Caki2 (cell line): Measurements from ENCODE around the gene NCOA1. TPM values are rescaled to one million over a fixed set of nuclear protein-coding genes. Genes with fewer than 3 reads are reported as not detected.

Source experiments
- DNase-seq: peaks from one replicate; pipeline ENCODE4 v3.0.0-alpha.2; 2015; ENCODE audit warnings: low read depth
- in situ Hi-C: cut with HindIII; loops from 2 replicates; pipeline ENCODE4 v1.10.0; 2016; ENCODE audit warnings: low sequenced_read_pairs, low pct_unique_long_range_greater_than_20kb, mixed read lengths
- total RNA-seq: library from RNA; depleted of rRNA; stranded (reverse); fragments of >200 nt; shearing (Covaris generic); gene quantifications from 2 replicates; pipeline ENCODE4 v1.2.3, GENCODE V29; 2014; ENCODE audit warnings: low replicate concordance

NCOA1 gene
- total RNA-seq, 1 experiment from 2014 or later: 3.1 TPM

GRCh38 chr2:24495451-24495850 is 4.4 kb downstream of the NCOA1 start:
- no peak for DNase-seq
- in situ Hi-C loops: no loop called here

- DNase-seq: no peak
- in situ Hi-C loops: no loop called here
Measured at GRCh38 chr2:24496959-24497358, 5.9 kb downstream of the NCOA1 start.

- in situ Hi-C loops: no loop called here
- no peak for DNase-seq
Measured at GRCh38 chr2:24497685-24498084, 6.6 kb downstream of the NCOA1 start.

GRCh38 chr2:24498121-24498520 is 7.1 kb downstream of the NCOA1 start:
- no peak for DNase-seq
- in situ Hi-C loops: no loop called here

- in situ Hi-C loops: no loop called here
- no peak for DNase-seq
Measured at GRCh38 chr2:24501813-24502212, 10.8 kb downstream of the NCOA1 start.

GRCh38 chr2:24505534-24506275 is 14.7 kb downstream of the NCOA1 start:
- in situ Hi-C loops: no loop called here
- DNase-seq: no peak

- in situ Hi-C loops: no loop called here
Measured at GRCh38 chr2:24507549-24507948, 16.5 kb downstream of the NCOA1 start.

GRCh38 chr2:24508878-24509277 is 17.8 kb downstream of the NCOA1 start:
- in situ Hi-C loops: no loop called here
- DNase-seq: no peak

More at GRCh38 chr2:24507549-24507948, 16.5 kb downstream of the NCOA1 start:
- no peak for DNase-seq

GRCh38 chr2:24509425-24509824 is 18.4 kb downstream of the NCOA1 start:
- in situ Hi-C loops: no loop called here
- no peak for DNase-seq

GRCh38 chr2:24509840-24510239 is 18.8 kb downstream of the NCOA1 start:
- DNase-seq: no peak
- in situ Hi-C loops: no loop called here

- in situ Hi-C loops: no loop called here
- DNase-seq: no peak
Measured at GRCh38 chr2:24510771-24511170, 19.7 kb downstream of the NCOA1 start.

GRCh38 chr2:24511198-24511597 is 20.1 kb downstream of the NCOA1 start:
- DNase-seq: no peak
- in situ Hi-C loops: no loop called here

- in situ Hi-C loops: no loop called here
- no peak for DNase-seq
Measured at GRCh38 chr2:24511894-24512293, 20.8 kb downstream of the NCOA1 start.

- in situ Hi-C loops: no loop called here
- no peak for DNase-seq
Measured at GRCh38 chr2:24512404-24512803, 21.4 kb downstream of the NCOA1 start.

GRCh38 chr2:24512831-24513230 is 21.8 kb downstream of the NCOA1 start:
- in situ Hi-C loops: no loop called here
- DNase-seq: no peak

- DNase-seq: no peak
- in situ Hi-C loops: no loop called here
Measured at GRCh38 chr2:24513281-24514071, 22.4 kb downstream of the NCOA1 start.

- in situ Hi-C loops: no loop called here
- no peak for DNase-seq
Measured at GRCh38 chr2:24514820-24515219, 23.8 kb downstream of the NCOA1 start.

- no peak for DNase-seq
- in situ Hi-C loops: no loop called here
Measured at GRCh38 chr2:24515335-24515734, 24.3 kb downstream of the NCOA1 start.

GRCh38 chr2:24515831-24516230 is 24.8 kb downstream of the NCOA1 start:
- DNase-seq: no peak
- in situ Hi-C loops: no loop called here

GRCh38 chr2:24517247-24517646 is 26.2 kb downstream of the NCOA1 start:
- in situ Hi-C loops: no loop called here
- DNase-seq: no peak
